MM.1S (cell line): ENCODE measurements around the gene DEFB126.

Experiments
- EZH2 ChIP-seq: fragments of 300-600 bp; sonication (generic); optimal IDR thresholded peaks from 2 replicates; pipeline ENCODE3; 2017; ENCODE audit warnings: low read depth, mild to moderate bottlenecking, antibody characterized with exemption, low read length, mixed read lengths
- TF ChIP-seq, protein P1 (sequence below): fragments of 300-600 bp; sonication (generic); IDR thresholded peaks from 2 replicates; pipeline ENCODE4 v1.5.1; 2016; ENCODE audit warnings: antibody characterized with exemption, low read length, mixed read lengths

DNA sequence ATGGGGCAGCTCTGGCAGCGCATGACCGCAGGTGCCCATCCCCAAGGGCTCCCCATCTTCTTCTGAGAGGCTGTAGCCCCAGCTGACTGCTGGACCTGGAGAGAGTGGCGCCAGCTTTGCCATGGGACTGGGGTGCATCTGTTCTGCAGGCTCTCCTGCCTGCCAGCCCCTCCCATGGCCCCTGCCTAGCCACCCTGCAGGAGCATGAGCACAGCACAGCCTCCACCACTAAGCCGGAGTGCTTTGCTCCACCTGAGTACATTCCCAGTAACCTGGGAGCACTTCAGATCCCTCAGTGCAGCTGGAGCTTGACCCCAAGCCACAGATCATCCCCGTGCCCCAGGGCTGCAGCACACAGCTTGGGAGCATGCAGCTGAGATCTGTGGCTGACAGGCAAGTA is 38.9 kb upstream of the DEFB126 start:
- TF ChIP-seq EZH2: no peak
- TF ChIP-seq, protein P1, sequence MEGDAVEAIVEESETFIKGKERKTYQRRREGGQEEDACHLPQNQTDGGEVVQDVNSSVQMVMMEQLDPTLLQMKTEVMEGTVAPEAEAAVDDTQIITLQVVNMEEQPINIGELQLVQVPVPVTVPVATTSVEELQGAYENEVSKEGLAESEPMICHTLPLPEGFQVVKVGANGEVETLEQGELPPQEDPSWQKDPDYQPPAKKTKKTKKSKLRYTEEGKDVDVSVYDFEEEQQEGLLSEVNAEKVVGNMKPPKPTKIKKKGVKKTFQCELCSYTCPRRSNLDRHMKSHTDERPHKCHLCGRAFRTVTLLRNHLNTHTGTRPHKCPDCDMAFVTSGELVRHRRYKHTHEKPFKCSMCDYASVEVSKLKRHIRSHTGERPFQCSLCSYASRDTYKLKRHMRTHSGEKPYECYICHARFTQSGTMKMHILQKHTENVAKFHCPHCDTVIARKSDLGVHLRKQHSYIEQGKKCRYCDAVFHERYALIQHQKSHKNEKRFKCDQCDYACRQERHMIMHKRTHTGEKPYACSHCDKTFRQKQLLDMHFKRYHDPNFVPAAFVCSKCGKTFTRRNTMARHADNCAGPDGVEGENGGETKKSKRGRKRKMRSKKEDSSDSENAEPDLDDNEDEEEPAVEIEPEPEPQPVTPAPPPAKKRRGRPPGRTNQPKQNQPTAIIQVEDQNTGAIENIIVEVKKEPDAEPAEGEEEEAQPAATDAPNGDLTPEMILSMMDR: no peak
